PFSK-1 (cell line): ENCODE results near the gene PXDN.

ENCODE experiments used
- POLR2AphosphoS5 ChIP-seq: IDR thresholded peaks from 2 replicates; pipeline ENCODE4 v1.6.1; 2012; ENCODE audit warnings: low read depth, mild to moderate bottlenecking, control low read depth, low read length, moderate library complexity
- TAF1 ChIP-seq: IDR thresholded peaks from 2 replicates; pipeline ENCODE4 v1.6.1; 2012; ENCODE audit warnings: low read length, control low read depth, borderline replicate concordance; ENCODE audit not compliant: insufficient read depth

- TF ChIP-seq TAF1 (no peak), POLR2AphosphoS5 (peak; percentile 37; the same call in 1 of the 2 replicates)
Measured at GRCh38 chr2:1642993-1643619, 101.2 kb downstream of the PXDN start.
